ENCODE data around the gene SCRN1.

Gene SCRN1

DNA sequence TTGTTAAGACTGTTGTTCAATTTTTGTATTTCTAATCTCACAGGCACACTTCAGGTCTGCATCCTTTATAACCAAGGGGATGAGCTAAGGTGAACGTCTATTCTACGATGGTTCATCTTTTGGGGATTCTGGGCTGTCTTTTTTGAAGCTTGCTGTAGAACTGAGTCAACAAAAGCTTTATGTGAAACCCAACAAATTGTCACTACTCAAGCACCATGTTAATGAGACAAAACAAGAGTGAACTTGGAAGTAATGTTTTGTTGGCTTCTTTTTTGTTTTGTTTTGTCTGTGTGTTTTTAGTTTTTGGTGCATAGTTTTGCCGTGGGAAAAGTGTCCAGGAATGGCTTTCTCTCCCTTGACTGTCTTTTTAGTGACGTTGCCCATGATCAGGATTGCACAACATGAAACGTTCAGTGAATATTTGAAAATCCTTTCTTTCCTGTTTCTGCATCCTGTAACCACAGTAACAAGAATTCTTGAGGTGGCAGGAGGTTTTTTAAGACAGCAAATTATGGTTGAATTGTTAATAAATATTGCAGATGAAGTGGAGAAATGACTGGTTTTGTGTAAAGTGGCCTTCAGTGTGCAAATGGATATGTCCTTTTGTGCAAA is 117.7 kb downstream of the SCRN1 start:
- TF ChIP-seq GATA3 (IDR thresholded peaks at IDR 0.05; ENCODE audit: low read depth, low read length) = no peak
- no peak for TF ChIP-seq GATA2 (IDR thresholded peaks at IDR 0.05; ENCODE audit: low read depth, low read length)

Data from SH-SY5Y (cell line).